Erythroblast (primary cell): ENCODE data around the gene IPO13.

ENCODE experiments used
- GATA1 ChIP-seq: IDR thresholded peaks from 2 replicates; pipeline ENCODE4 v1.6.1; 2011; ENCODE audit warnings: low read depth, mild to moderate bottlenecking, control low read depth, low read length, moderate library complexity
- POLR2A ChIP-seq: IDR thresholded peaks from 2 replicates; pipeline ENCODE4 v1.6.1; 2011; ENCODE audit warnings: mild to moderate bottlenecking, low read length

GRCh38 chr1:43924516-43924915 is 22.2 kb upstream of the IPO13 start:
- TF ChIP-seq POLR2A (no peak), GATA1 (no peak)
